ENCODE results near the gene KIRREL1.

KIRREL1 gene

GRCh38 chr1:158007667-158008386, 14.4 kb downstream of the KIRREL1 start:
- Histone ChIP-seq H4K8ac (ENCODE audit: low read depth, low read length) (no peak overlapping the region), H3K9ac (ENCODE audit: low read length) (peak overlapping the region; percentile 46), H2BK15ac (replicated peaks; ENCODE audit: low read depth) (no peak overlapping the region), H2AK5ac (ENCODE audit: low read length) (peak overlapping the region; percentile 80), H3K18ac (ENCODE audit: low read length) (peak overlapping the region; percentile 68), H3K27me3 (ENCODE audit: insufficient read depth, low read length, poor library complexity) (no peaks in the 10 kb centered on the region), H2BK120ac (ENCODE audit: low read depth, low read length) (peak overlapping the region; percentile 62), H3K79me1 (ENCODE audit: low read length) (peaks cover 12% of the 10 kb centered on the region), H3K79me2 (ENCODE audit: control insufficient read depth, insufficient read depth, low read length) (peaks cover 58% of the 10 kb centered on the region), H3K23ac (ENCODE audit: low read length) (peak overlapping the region; percentile 73), H3K36me3 (ENCODE audit: control insufficient read depth, insufficient read depth, low read length) (no peaks in the 10 kb centered on the region), H3K56ac (ENCODE audit: low read length) (peak overlapping the region; percentile 80), H3K4me1 (ENCODE audit: control insufficient read depth, low read depth, low read length) (peaks cover 45% of the 10 kb centered on the region), H2BK5ac (ENCODE audit: low read length) (peak overlapping the region; percentile 73), H3K4me2 (ENCODE audit: low read length) (no peak overlapping the region), H3K4me3 (ENCODE audit: low read length) (no peak overlapping the region), H3K27ac (ENCODE audit: low read depth, low read length) (peak overlapping the region; percentile 73), H3K4ac (ENCODE audit: low read depth, low read length) (peak overlapping the region; percentile 93), H4K5ac (ENCODE audit: low read length) (no peak overlapping the region)
- DNase-seq, result peak; percentile 75
- no CpG with 5 or more reads among the region's 15 CpGs for WGBS (ENCODE audit: extremely low coverage, insufficient coverage, low lambda C conversion rate)

- Histone ChIP-seq H2BK120ac (ENCODE audit: low read depth, low read length) (no peak overlapping the region), H3K27ac (ENCODE audit: low read depth, low read length) (no peak overlapping the region), H3K79me1 (ENCODE audit: low read length) (peaks cover 17% of the 10 kb centered on the region), H2BK5ac (ENCODE audit: low read length) (peak overlapping the region; percentile 73), H3K79me2 (ENCODE audit: control insufficient read depth, insufficient read depth, low read length) (peaks cover 61% of the 10 kb centered on the region), H3K4ac (ENCODE audit: low read depth, low read length) (peak overlapping the region; percentile 93), H2AK5ac (ENCODE audit: low read length) (peak overlapping the region; percentile 80), H3K36me3 (ENCODE audit: control insufficient read depth, insufficient read depth, low read length) (no peaks in the 10 kb centered on the region), H3K4me3 (ENCODE audit: low read length) (no peak overlapping the region), H3K27me3 (ENCODE audit: insufficient read depth, low read length, poor library complexity) (no peaks in the 10 kb centered on the region), H3K18ac (ENCODE audit: low read length) (peak overlapping the region; percentile 69), H3K4me2 (ENCODE audit: low read length) (no peak overlapping the region), H3K9ac (ENCODE audit: low read length) (no peak overlapping the region), H3K4me1 (ENCODE audit: control insufficient read depth, low read depth, low read length) (peaks cover 48% of the 10 kb centered on the region), H2BK15ac (replicated peaks; ENCODE audit: low read depth) (no peak overlapping the region), H3K23ac (ENCODE audit: low read length) (no peak overlapping the region), H4K5ac (ENCODE audit: low read length) (no peak overlapping the region), H3K56ac (ENCODE audit: low read length) (peak overlapping the region; percentile 80), H4K8ac (ENCODE audit: low read depth, low read length) (no peak overlapping the region)
- WGBS (ENCODE audit: extremely low coverage, insufficient coverage, low lambda C conversion rate), result no CpG with 5 or more reads among the region's 6 CpGs
- no peak for DNase-seq
Observed at GRCh38 chr1:158008630-158009029, 15.2 kb downstream of the KIRREL1 start.

- Histone ChIP-seq H3K27me3 (ENCODE audit: insufficient read depth, low read length, poor library complexity) (no peaks in the 10 kb centered on the region), H3K9ac (ENCODE audit: low read length) (no peak overlapping the region), H3K79me2 (ENCODE audit: control insufficient read depth, insufficient read depth, low read length) (peaks cover 53% of the 10 kb centered on the region), H3K4ac (ENCODE audit: low read depth, low read length) (no peak overlapping the region), H3K4me3 (ENCODE audit: low read length) (no peak overlapping the region), H3K79me1 (ENCODE audit: low read length) (peaks cover 21% of the 10 kb centered on the region), H2AK5ac (ENCODE audit: low read length) (peak overlapping the region; percentile 77), H3K4me1 (ENCODE audit: control insufficient read depth, low read depth, low read length) (peaks cover 52% of the 10 kb centered on the region), H2BK120ac (ENCODE audit: low read depth, low read length) (no peak overlapping the region), H3K23ac (ENCODE audit: low read length) (no peak overlapping the region), H4K8ac (ENCODE audit: low read depth, low read length) (no peak overlapping the region), H4K5ac (ENCODE audit: low read length) (no peak overlapping the region), H3K36me3 (ENCODE audit: control insufficient read depth, insufficient read depth, low read length) (no peaks in the 10 kb centered on the region), H2BK15ac (replicated peaks; ENCODE audit: low read depth) (no peak overlapping the region), H3K18ac (ENCODE audit: low read length) (peak overlapping the region; percentile 55), H2BK5ac (ENCODE audit: low read length) (no peak overlapping the region), H3K27ac (ENCODE audit: low read depth, low read length) (no peak overlapping the region), H3K56ac (ENCODE audit: low read length) (peak overlapping the region; percentile 29), H3K4me2 (ENCODE audit: low read length) (no peak overlapping the region)
- no peak for DNase-seq
- WGBS (ENCODE audit: extremely low coverage, insufficient coverage, low lambda C conversion rate), result no CpG with 5 or more reads among the region's 5 CpGs
Observed at GRCh38 chr1:158011714-158012113, 18.3 kb downstream of the KIRREL1 start.

- Histone ChIP-seq H2BK5ac (ENCODE audit: low read length) (no peak overlapping the region), H3K4me2 (ENCODE audit: low read length) (no peak overlapping the region), H3K79me2 (ENCODE audit: control insufficient read depth, insufficient read depth, low read length) (peaks cover 42% of the 10 kb centered on the region), H2BK15ac (replicated peaks; ENCODE audit: low read depth) (peak overlapping the region; percentile 5), H3K18ac (ENCODE audit: low read length) (peak overlapping the region; percentile 31), H3K4ac (ENCODE audit: low read depth, low read length) (no peak overlapping the region), H3K9ac (ENCODE audit: low read length) (no peak overlapping the region), H3K36me3 (ENCODE audit: control insufficient read depth, insufficient read depth, low read length) (no peaks in the 10 kb centered on the region), H3K79me1 (ENCODE audit: low read length) (peaks cover 30% of the 10 kb centered on the region), H4K8ac (ENCODE audit: low read depth, low read length) (no peak overlapping the region), H3K27ac (ENCODE audit: low read depth, low read length) (peak overlapping the region; percentile 39), H4K5ac (ENCODE audit: low read length) (no peak overlapping the region), H2AK5ac (ENCODE audit: low read length) (no peak overlapping the region), H2BK120ac (ENCODE audit: low read depth, low read length) (no peak overlapping the region), H3K4me1 (ENCODE audit: control insufficient read depth, low read depth, low read length) (peaks cover 46% of the 10 kb centered on the region), H3K4me3 (ENCODE audit: low read length) (no peak overlapping the region), H3K56ac (ENCODE audit: low read length) (peak overlapping the region; percentile 53), H3K27me3 (ENCODE audit: insufficient read depth, low read length, poor library complexity) (no peaks in the 10 kb centered on the region), H3K23ac (ENCODE audit: low read length) (no peak overlapping the region)
- DNase-seq, result no peak
- 100% methylated on average over 1 of the region's 12 CpGs for WGBS (ENCODE audit: extremely low coverage, insufficient coverage, low lambda C conversion rate)
Observed at GRCh38 chr1:158013840-158014730, 20.6 kb downstream of the KIRREL1 start.

GRCh38 chr1:158014731-158015320, 21.4 kb downstream of the KIRREL1 start:
- Histone ChIP-seq H3K4ac (ENCODE audit: low read depth, low read length) (no peak overlapping the region), H3K79me2 (ENCODE audit: control insufficient read depth, insufficient read depth, low read length) (peaks cover 38% of the 10 kb centered on the region), H2BK120ac (ENCODE audit: low read depth, low read length) (no peak overlapping the region), H4K5ac (ENCODE audit: low read length) (no peak overlapping the region), H3K18ac (ENCODE audit: low read length) (peak overlapping the region; percentile 31), H3K27ac (ENCODE audit: low read depth, low read length) (peak overlapping the region; percentile 39), H2BK5ac (ENCODE audit: low read length) (no peak overlapping the region), H3K36me3 (ENCODE audit: control insufficient read depth, insufficient read depth, low read length) (no peaks in the 10 kb centered on the region), H3K9ac (ENCODE audit: low read length) (no peak overlapping the region), H3K56ac (ENCODE audit: low read length) (no peak overlapping the region), H3K79me1 (ENCODE audit: low read length) (peaks cover 27% of the 10 kb centered on the region), H3K4me3 (ENCODE audit: low read length) (no peak overlapping the region), H3K4me1 (ENCODE audit: control insufficient read depth, low read depth, low read length) (peaks cover 45% of the 10 kb centered on the region), H2AK5ac (ENCODE audit: low read length) (no peak overlapping the region), H4K8ac (ENCODE audit: low read depth, low read length) (no peak overlapping the region), H3K27me3 (ENCODE audit: insufficient read depth, low read length, poor library complexity) (no peaks in the 10 kb centered on the region), H3K4me2 (ENCODE audit: low read length) (no peak overlapping the region), H3K23ac (ENCODE audit: low read length) (no peak overlapping the region), H2BK15ac (replicated peaks; ENCODE audit: low read depth) (peak overlapping the region; percentile 5)
- WGBS (ENCODE audit: extremely low coverage, insufficient coverage, low lambda C conversion rate), result no CpG with 5 or more reads among the region's 6 CpGs
- no peak for DNase-seq

All from mesendoderm (in vitro differentiated cells).